B cell (primary cell): ENCODE results near the gene CDH12. TPM values are rescaled to one million over a fixed set of nuclear protein-coding genes. Genes with fewer than 3 reads are reported as not detected.
"Not testable (repeated sequence)": the region's sequence is repeated elsewhere in the genome, so short reads cannot be mapped to it uniquely, and the experiment has no call there.

Experiments used
- ATAC-seq: fragments of 200-7000 bp; cut with Tn5 transposase; one replicate; pipeline ENCODE4 v1.10.0; 2021; ENCODE audit warnings: low read depth, mild to moderate bottlenecking, moderate number of reproducible peaks, moderate library complexity
- CTCF ChIA-PET: fragments of 350-600 bp; sonication (Branson Sonifier 250); formaldehyde crosslinking; loops from one replicate; lab custom pipeline; 2021; ENCODE audit warnings: antibody characterized with exemption, inconsistent platforms; lab: Charles Lee
- POLR2A ChIA-PET: fragments of 350-600 bp; sonication (Branson Sonifier 250); formaldehyde crosslinking; loops from one replicate; lab custom pipeline; 2021; ENCODE audit warnings: antibody characterized with exemption; lab: Charles Lee
- DNase-seq: peaks from one replicate; pipeline ENCODE4 v3.0.0; 2013
- H2AFZ ChIP-seq: 2 replicates; pipeline ENCODE4 v1.6.1; 2012; ENCODE audit warnings: mild to moderate bottlenecking, low read depth, low read length; ENCODE audit not compliant: insufficient read depth, poor library complexity, severe bottlenecking
- H3K27ac ChIP-seq, 2 donors: 1 replicate in 1 of 2; 2 replicates in 1 of 2; pipeline ENCODE4 v1.5.1; 2012 to 2013; ENCODE audit warnings: low read length in 2 of 2, mild to moderate bottlenecking in 2 of 2, moderate library complexity in 1 of 2
- H3K27me3 ChIP-seq, 4 experiments: fragments of 200-600 bp in 1 of 4; sonication (generic) in 1 of 4; replicated peaks in 1 of 4; 1 replicate in 2 of 4; 2 replicates in 2 of 4; pipeline versions ENCODE4 v1.6.1 to v1.7.0; 2013 to 2016; ENCODE audit warnings: low read length in 3 of 4, mild to moderate bottlenecking in 2 of 4, mixed read lengths in 1 of 4, moderate library complexity in 1 of 4; ENCODE audit not compliant: insufficient read depth in 4 of 4, control insufficient read depth in 3 of 4; ENCODE audit errors: control extremely low read depth in 1 of 4
- H3K36me3 ChIP-seq, 2 experiments: replicated peaks in 1 of 2; 1 replicate in 1 of 2; 2 replicates in 1 of 2; pipeline versions ENCODE4 v1.6.1 to v1.7.1; 2013; ENCODE audit warnings: low read length in 1 of 2; ENCODE audit not compliant: insufficient read depth in 2 of 2, control insufficient read depth in 1 of 2; ENCODE audit errors: control extremely low read depth in 1 of 2, extremely low read depth in 1 of 2
- H3K4me1 ChIP-seq, 2 donors: fragments of 200-600 bp in 1 of 2; sonication (generic) in 1 of 2; 1 replicate in 1 of 2; 2 replicates in 1 of 2; pipeline versions ENCODE4 v1.5.1 to v1.6.1; 2013 to 2017; ENCODE audit warnings: low read length in 2 of 2; ENCODE audit not compliant: control insufficient read depth in 2 of 2, insufficient read depth in 2 of 2
- H3K4me2 ChIP-seq: replicated peaks from 2 replicates; pipeline ENCODE3; 2012; ENCODE audit warnings: mild to moderate bottlenecking, low read depth, low read length; ENCODE audit not compliant: poor library complexity, severe bottlenecking
- H3K4me3 ChIP-seq, 5 experiments: fragments of 200-600 bp in 1 of 5; sonication (generic) in 1 of 5; 1 replicate in 3 of 5; 2 replicates in 2 of 5; pipeline versions ENCODE4 v1.5.1 to v1.7.0; 2011 to 2016; ENCODE audit warnings: low read length in 4 of 5, mild to moderate bottlenecking in 4 of 5, low read depth in 2 of 5, control low read depth in 1 of 5, moderate library complexity in 1 of 5; ENCODE audit not compliant: insufficient read depth in 1 of 5; ENCODE audit errors: control extremely low read depth in 1 of 5, extremely low read depth in 1 of 5
- H3K79me2 ChIP-seq: fragments of 200-600 bp; sonication (generic); one replicate; pipeline ENCODE4 v1.6.0; 2016; ENCODE audit warnings: low read length; ENCODE audit not compliant: control insufficient read depth, insufficient read depth
- H3K9ac ChIP-seq: fragments of 200-600 bp; sonication (generic); 2 replicates; pipeline ENCODE4 v1.6.1; 2017; ENCODE audit warnings: mild to moderate bottlenecking, low read length, moderate library complexity
- H3K9me3 ChIP-seq, 3 donors: one replicate each; pipeline versions ENCODE4 v1.6.1 to v1.7.1; 2013; ENCODE audit warnings: low read length in 2 of 3; ENCODE audit not compliant: control insufficient read depth in 2 of 3, insufficient read depth in 1 of 3; ENCODE audit errors: control extremely low read depth in 1 of 3
- H4K20me1 ChIP-seq: 2 replicates; pipeline ENCODE4 v1.6.0; 2012; ENCODE audit warnings: mild to moderate bottlenecking, low read length; ENCODE audit not compliant: insufficient read depth, control insufficient read depth, poor library complexity, severe bottlenecking
- H3K27ac Mint-ChIP-seq: one replicate; pipeline ENCODE4 v1.8.0; 2021; ENCODE audit warnings: mixed read lengths
- H3K27me3 Mint-ChIP-seq: one replicate; pipeline ENCODE4 v1.8.0; 2021; ENCODE audit warnings: mixed read lengths
- H3K4me1 Mint-ChIP-seq: one replicate; pipeline ENCODE4 v1.8.0; 2021; ENCODE audit warnings: mixed read lengths
- H3K4me3 Mint-ChIP-seq: one replicate; pipeline ENCODE4 v1.8.0; 2021; ENCODE audit warnings: mixed read lengths
- H3K9me3 Mint-ChIP-seq: one replicate; pipeline ENCODE4 v1.8.0; 2022; ENCODE audit warnings: mixed read lengths; ENCODE audit not compliant: insufficient read depth
- CTCF ChIP-seq: fragments of 200-600 bp; IDR thresholded peaks from one replicate; pipeline ENCODE4 v1.8.0; 2022; ENCODE audit warnings: antibody characterized with exemption, mild to moderate bottlenecking
- EZH2 ChIP-seq: IDR thresholded peaks from 2 replicates; pipeline ENCODE4 v1.6.1; 2012; ENCODE audit warnings: borderline replicate concordance, low read depth, mild to moderate bottlenecking, moderate library complexity, low read length; ENCODE audit not compliant: insufficient read depth, poor library complexity, severe bottlenecking
- WGBS: methylation state at CpG from one replicate; pipeline ENCODE4 v1.1.5; 2013; ENCODE audit warnings: missing lambda C conversion rate; ENCODE audit not compliant: insufficient coverage; 5-methylcytosine and 5-hydroxymethylcytosine counted together
- intact Hi-C: fragments of 100-400 bp; cut with micrococcal nuclease; formaldehyde crosslinking; loops from one replicate; pipeline ENCODE4 v1.10.0; 2022
- polyA plus RNA-seq: library from polyadenylated mRNA; depleted of rRNA; stranded (reverse); fragments of >200 nt; gene quantifications from 2 replicates; pipeline ENCODE4 v1.2.3, GENCODE V29; 2012
- total RNA-seq, 2 donors: library from RNA; stranded (reverse); fragments of 120-200 nt in 1 of 2; gene quantifications; 1 replicate in 1 of 2; 2 replicates in 1 of 2; pipeline versions ENCODE4 v1.2.3 to v1.2.4, GENCODE V29; 2013 to 2022

Gene CDH12
- total and polyA plus RNA-seq, 2 donors (not counting 1 experiment from before 2014, with no cell fraction given): not detected

GRCh38 chr5:22889720-22890119 is 36.6 kb upstream of the CDH12 start:
- no peak overlapping the region for H3K27ac ChIP-seq
- H3K9ac ChIP-seq: no peak overlapping the region
- no peaks in the 10 kb centered on the region for H3K4me1 Mint-ChIP-seq
- no peak overlapping the region for H3K4me2 ChIP-seq
- no peaks in the 10 kb centered on the region for H3K36me3 ChIP-seq
- no peaks in the 10 kb centered on the region for H4K20me1 ChIP-seq
- WGBS: no CpG with 5 or more reads among the region's 2 CpGs
- peaks cover 3% of the 10 kb centered on the region for H3K9me3 Mint-ChIP-seq
- no peaks in the 10 kb centered on the region for H3K79me2 ChIP-seq
- H2AFZ ChIP-seq: no peak overlapping the region
- H3K4me1 ChIP-seq: no peaks in the 10 kb centered on the region
- no peak overlapping the region for H3K4me3 ChIP-seq
- ATAC-seq: no peak
- TF ChIP-seq EZH2: no peak
- POLR2A ChIA-PET: no interaction called here
- intact Hi-C loops: no loop called here
- no peaks in the 10 kb centered on the region for H3K9me3 ChIP-seq
- H3K27me3 ChIP-seq: no peaks in the 10 kb centered on the region
- CTCF ChIA-PET: no interaction called here
- no peak overlapping the region for H3K27ac Mint-ChIP-seq
- no peaks in the 10 kb centered on the region for H3K27me3 Mint-ChIP-seq
- DNase-seq: peak; percentile 9
- no peak overlapping the region for H3K4me3 Mint-ChIP-seq

GRCh38 chr5:22887566-22887965 is 34.4 kb upstream of the CDH12 start:
- POLR2A ChIA-PET: no interaction called here
- peaks cover 3% of the 10 kb centered on the region for H3K9me3 Mint-ChIP-seq

GRCh38 chr5:22858911-22859310 is 5.8 kb upstream of the CDH12 start:
- H3K27me3 Mint-ChIP-seq, DNase-seq, H3K27ac ChIP-seq, H3K4me3 Mint-ChIP-seq, H3K4me3 ChIP-seq, H3K9ac ChIP-seq, H3K9me3 ChIP-seq, H3K4me1 Mint-ChIP-seq, H3K36me3 ChIP-seq, H3K79me2 ChIP-seq, H3K9me3 Mint-ChIP-seq, H3K27ac Mint-ChIP-seq, H3K4me1 ChIP-seq, intact Hi-C loops, CTCF ChIA-PET, H2AFZ ChIP-seq, H3K27me3 ChIP-seq, ATAC-seq, POLR2A ChIA-PET, H4K20me1 ChIP-seq, H3K4me2 ChIP-seq: not testable (repeated sequence)
- WGBS: no CpG with 5 or more reads among the region's 5 CpGs

More at GRCh38 chr5:22887566-22887965, 34.4 kb upstream of the CDH12 start:
- Mint-ChIP-seq H3K4me1 (no peaks in the 10 kb centered on the region), H3K27ac (no peak overlapping the region), H3K27me3 (no peaks in the 10 kb centered on the region), H3K4me3 (no peak overlapping the region)
- Histone ChIP-seq H3K9ac (no peak overlapping the region), H4K20me1 (no peaks in the 10 kb centered on the region), H2AFZ (no peak overlapping the region), H3K4me3 (no peak overlapping the region), H3K79me2 (no peaks in the 10 kb centered on the region), H3K9me3 (no peaks in the 10 kb centered on the region), H3K27ac (no peak overlapping the region), H3K36me3 (no peaks in the 10 kb centered on the region), H3K4me2 (no peak overlapping the region), H3K27me3 (no peaks in the 10 kb centered on the region), H3K4me1 (no peaks in the 10 kb centered on the region)
- 67% methylated on average over 1 of the region's 3 CpGs for WGBS
- intact Hi-C loops: no loop called here
- ATAC-seq (no peak), DNase-seq (no peak)
- CTCF ChIA-PET: no interaction called here
- TF ChIP-seq EZH2 (no peak), CTCF (no peak)
